Left colon (tissue), 2 donors: ENCODE data around the gene RFNG. TPM values are rescaled to one million over a fixed set of nuclear protein-coding genes. Genes with fewer than 3 reads are reported as not detected.

Experiments
- ATAC-seq: fragments of 200-7000 bp; cut with Tn5 transposase; one replicate; pipeline ENCODE4 v1.9.1; 2020; ENCODE audit warnings: mild to moderate bottlenecking, moderate library complexity
- DNase-seq, 2 donors: peaks; one replicate each; pipeline ENCODE4 v3.0.0-alpha.2; 2020
- intact Hi-C, 2 donors: fragments of 100-400 bp; cut with DNase I in 1 of 2; cut with micrococcal nuclease in 1 of 2; formaldehyde crosslinking; loops; one replicate each; pipeline versions ENCODE4 v1.11.2 to v1.14.0; 2022; cut with DNase I, micrococcal nuclease
- total RNA-seq, 2 donors: library from RNA; stranded (reverse); fragmentation: NEBNext Ultra II Directional; extraction: Animal tissue kit (Norgen Biotek cat#: 25700); gene quantifications; one replicate each; pipeline ENCODE4 v1.2.1, GENCODE V29; 2021
- donor health status: DM: no; HTN: no; CAD: no.
- donor health status: DM: yes; HTN: yes; CAD: no.

Gene RFNG
- total RNA-seq, 2 donors from 2014 or later = 31.5 to 32.3 TPM

DNA sequence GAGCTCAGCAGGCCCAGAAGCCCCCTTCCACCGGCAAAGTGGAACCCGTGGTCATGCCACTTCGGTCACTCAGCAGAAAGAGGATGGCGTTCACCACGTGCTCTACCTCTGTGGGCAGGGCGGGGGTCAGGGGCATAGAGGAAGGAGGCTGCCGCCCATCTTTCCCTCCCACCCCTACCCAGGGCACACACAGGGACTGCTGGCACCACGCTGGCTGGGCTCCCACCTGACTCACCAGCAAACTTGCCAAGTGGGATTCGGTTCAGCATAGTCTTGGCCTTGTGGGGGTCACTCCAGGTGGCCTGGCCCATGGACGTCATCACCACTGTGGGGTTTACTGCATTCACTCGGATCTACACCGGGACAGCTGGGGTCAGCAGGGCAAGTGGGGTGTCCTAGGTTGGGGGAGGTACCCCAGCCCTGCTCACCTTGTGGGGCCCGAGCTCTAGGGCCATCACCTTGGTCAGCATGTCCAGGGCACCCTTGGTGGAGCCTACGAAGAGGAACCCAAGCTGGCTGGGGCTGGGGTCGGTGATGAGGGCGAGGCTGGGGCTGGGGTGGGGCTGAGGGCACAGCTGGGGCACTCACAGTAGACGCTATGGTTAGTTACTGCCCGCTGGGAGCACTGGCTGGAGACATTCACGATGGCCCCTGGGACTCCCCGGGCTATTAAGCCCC lies 15.5 kb downstream of the RFNG start:
- DNase-seq = no peak
- intact Hi-C loops = no loop called here

DNA sequence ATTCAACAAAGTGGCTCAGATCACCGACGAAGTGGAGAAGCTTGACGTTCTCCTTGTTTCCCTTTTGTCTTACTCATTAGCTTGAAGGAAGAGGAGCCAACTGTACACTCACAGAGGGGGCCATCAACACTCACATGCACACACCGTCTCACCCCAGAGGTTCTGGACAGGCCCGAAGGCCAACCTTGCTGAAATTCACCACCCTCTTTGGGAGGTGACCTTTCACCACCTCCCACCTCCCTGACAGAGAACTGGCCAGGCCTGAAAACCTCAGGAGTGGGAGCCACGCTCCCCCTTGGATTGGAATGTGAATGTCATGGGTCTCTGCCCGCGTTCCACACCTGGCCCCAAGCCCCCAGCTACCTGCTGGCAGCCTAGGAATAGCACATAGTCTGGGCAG lies 16.1 kb downstream of the RFNG start:
- intact Hi-C loops = no loop called here

More for the DNA sequence above, 15.5 kb downstream of the RFNG start:
- no peak for ATAC-seq

DNA sequence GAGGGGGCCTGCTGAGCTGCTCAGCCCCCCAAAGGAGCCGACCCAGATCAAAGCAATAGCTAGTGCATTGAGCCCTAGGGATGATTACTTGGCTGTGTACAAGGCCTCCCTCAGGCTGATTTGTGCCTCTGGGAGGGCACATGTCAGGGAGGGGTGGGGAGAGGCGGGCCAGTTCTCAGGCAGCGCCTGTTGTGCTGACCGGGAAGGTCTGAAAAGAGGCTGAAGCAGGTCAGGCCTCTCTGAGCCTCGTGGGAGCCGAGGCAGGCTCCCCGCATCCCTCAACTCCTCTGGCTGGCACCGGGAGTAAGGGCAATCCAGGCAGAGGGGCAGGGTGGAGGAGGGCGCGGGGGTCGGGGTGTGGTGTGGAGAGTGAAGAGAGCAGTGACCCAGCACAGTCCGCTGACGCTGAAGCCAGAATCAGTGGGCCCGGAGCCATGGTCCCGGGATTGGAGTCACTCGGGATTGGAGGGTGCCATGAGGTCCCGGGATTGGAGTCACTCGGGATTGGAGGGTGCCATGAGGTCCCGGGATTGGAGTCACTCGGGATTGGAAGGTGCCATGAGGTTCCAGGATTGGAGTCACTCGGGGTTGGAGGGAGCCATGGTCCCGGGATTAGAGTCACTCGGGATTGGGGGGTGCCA lies 17.1 kb downstream of the RFNG start:
- DNase-seq (no peak), ATAC-seq (no peak)
- intact Hi-C loops = loop anchor here (5.0 kb wide), 1 partner anchor 118 kb away; no protein-coding TSS in a partner anchor

More for the DNA sequence above, 16.1 kb downstream of the RFNG start:
- DNase-seq = no peak
- ATAC-seq = no peak

DNA sequence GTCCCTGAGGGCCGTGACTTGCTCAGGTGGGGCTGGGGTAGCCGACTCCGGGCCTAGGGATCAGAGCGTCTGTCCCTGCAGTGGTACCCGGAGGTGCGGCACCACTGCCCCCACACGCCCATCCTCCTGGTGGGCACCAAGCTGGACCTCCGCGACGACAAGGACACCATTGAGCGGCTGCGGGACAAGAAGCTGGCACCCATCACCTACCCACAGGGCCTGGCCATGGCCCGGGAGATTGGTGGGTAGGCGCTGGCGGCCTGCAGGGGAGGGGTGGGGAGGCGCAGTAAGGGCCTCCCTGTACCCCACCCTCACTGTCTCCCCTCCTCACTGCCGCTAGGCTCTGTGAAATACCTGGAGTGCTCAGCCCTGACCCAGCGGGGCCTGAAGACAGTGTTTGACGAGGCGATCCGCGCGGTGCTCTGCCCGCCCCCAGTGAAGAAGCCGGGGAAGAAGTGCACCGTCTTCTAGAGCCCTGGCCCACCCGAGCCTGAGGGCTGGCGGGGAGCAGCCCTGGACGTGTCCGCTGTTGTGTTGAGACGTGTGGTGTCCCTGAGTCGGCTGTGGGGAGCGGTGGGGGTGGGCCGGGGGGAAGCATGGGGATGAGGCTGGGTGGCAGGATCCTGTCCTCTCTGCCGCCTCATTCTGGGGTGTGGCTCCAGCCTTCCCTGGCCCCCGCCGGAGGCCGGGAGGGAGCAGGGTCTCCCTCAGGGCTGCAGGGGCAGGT lies 18.1 kb downstream of the RFNG start:
- DNase-seq = no peak
- ATAC-seq = no peak
- intact Hi-C loops = loop anchor here (5.0 kb wide), 1 partner anchor 119 kb away; no protein-coding TSS in a partner anchor

DNA sequence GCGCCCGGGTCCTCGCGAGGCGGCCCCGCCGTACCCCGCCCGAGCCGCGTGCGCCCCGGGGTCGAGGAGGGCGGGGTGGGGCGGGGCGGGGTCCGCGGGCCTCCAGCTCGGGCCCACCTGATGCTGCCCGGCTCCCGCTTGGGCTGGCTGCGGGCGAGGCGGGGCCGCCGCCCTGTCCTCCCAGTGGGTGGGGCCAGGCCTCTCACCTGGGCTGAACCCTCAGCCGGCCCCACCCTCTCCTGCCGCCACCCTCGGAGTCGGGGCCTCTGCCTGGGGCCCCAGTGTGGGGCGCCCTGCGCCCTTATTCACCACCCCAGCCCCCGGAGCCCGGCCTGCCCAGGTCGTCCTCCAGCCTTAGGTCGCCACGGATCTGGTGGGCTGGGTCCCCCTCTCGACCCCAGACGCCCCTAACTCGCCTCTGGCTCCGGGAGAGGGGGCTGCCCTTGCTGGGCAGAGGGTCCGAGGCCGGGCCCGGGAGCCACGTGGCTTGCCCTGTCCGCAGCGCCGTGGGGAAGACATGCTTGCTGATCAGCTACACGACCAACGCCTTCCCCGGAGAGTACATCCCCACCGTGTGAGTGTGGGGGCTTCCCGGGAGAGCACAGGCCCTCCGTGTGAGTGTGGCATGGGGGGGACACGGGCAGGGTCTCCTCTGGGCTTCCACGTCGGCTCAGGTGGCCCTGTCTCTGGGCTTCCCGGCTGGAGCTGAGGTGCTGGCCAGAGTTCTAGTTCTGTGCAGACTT lies 19.6 kb downstream of the RFNG start:
- ATAC-seq (peak; percentile 69), DNase-seq (peak; percentile 80 to 81)
- intact Hi-C loops = loop anchor here (5.0 kb wide), 1 partner anchor 120 kb away; no protein-coding TSS in a partner anchor

DNA sequence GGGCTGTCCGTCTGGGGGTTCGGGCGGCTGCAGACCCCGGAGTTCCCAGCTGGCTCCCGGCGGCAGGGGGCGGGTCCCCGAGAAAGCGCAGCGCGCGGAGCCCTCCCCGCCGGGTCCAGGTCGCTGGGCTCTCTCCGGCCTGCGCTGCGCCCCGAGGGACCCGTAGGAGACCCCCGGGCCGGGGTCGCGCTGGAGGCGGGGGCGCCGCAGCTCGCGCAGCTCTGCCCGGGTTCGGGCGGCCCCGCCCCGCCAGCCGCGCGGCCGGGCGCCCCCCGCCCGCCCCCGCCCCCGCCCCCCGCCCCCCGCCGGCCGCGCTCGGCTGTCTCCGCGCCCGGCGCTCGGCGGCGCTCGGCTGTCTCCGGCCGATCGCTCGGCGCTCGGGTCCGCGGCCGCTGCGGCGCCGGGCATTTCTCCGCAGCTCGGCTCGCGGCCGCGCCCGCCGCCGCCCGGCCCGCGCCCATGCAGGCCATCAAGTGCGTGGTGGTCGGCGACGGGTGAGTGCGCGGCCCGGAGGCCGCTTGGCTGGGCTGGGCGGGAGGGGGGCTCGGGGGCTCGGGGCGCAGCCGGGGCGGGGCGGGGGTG lies 20.2 kb downstream of the RFNG start, which contains the start of gene RAC3:
RAC3 (plus strand) TSS at position 376 of the 582 bp plus-strand sequence; CDS start at position 460, 84 bp downstream.
- intact Hi-C loops = loop anchor here (5.0 kb wide), 1 partner anchor 121 kb away; no protein-coding TSS in a partner anchor
- peak; percentile 25 for ATAC-seq
- no peak for DNase-seq

DNA sequence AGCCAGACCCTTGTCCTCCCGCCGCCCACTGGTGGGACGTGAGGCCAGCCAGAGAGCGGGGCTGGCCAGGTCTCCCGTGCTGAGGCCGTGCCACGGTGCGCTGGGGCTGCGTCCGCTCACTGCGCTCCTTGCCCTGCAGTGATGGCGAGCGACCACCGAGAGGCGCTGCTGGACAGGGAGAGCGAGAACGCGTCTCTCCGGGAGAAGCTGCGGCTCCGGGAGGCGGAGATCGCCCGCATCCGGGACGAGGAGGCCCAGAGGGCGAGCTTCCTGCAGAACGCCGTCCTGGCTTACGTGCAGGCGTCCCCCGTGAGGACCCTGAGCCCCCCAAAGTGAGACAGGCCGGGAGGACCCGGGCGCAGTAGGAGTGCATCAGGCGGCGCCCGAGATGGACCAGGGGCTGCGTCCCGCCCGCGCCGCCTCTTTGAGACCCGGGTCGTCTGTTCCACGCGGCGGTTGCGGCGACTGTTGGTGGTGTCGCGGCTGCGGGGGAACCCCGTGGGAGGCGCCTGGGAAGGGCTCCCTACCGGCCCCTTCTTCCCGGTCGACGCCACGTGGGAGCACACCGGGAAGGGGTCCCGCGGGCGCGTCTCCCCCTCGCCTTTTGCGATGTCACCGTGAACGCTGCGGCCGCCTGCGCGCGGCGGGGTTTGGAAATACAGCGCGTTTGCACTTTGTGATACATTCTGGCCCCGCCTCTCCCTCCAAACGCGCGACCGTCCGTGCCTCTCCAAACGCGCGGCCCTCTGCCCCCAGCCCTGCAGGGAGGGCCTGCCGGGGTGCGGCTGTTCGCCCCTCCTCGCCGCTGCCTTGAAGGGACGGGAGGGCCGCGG lies 20.9 kb downstream of the RFNG start:
- peak; percentile 82 for ATAC-seq
- peak; percentile 83 to 84 for DNase-seq
- intact Hi-C loops = loop anchor here (5.0 kb wide), 1 partner anchor 122 kb away; no protein-coding TSS in a partner anchor

DNA sequence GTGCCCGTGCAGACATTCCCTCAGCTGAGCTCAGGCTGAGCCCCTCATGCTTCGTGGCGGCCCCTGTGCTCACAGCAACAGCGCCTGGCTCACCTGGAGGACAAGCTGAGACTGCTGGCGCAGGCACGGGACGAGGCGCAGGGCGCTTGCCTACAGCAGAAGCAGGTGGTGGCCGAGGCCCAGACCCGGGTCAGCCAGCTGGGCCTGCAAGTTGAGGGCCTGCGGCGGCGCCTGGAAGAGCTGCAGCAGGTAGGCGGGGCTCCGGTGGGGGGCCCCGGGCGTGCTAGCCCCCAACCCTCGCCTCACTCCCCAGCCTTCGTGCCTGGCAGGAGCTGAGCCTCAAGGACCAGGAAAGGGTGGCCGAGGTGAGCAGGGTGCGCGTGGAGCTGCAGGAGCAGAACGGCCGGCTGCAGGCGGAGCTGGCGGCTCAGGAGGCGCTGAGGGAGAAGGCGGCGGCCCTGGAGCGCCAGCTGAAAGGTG lies 21.6 kb downstream of the RFNG start:
- intact Hi-C loops = loop anchor here (5.0 kb wide), 1 partner anchor 122 kb away; no protein-coding TSS in a partner anchor
- peak; percentile 5 for ATAC-seq
- DNase-seq = no peak

DNA sequence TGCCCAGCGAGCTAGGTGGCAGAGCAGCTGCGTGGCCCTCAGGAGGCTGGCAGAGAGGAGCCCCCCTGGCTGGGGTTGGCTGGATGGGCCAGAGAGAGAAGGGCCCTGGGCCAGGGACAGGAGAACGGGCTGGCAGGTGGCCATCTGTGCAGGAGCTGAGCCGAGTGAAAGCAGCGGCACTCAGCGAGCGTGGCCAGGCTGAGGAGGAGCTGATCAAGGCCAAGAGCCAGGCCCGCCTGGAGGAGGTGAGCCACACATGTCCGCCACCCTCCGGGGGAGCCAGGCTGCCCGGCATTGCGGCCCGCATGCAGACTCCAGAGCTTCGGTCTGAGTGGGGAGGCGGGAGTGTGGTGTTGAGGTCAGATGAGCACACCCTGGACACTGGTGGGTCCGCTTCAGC lies 22.2 kb downstream of the RFNG start:
- DNase-seq (no peak), ATAC-seq (no peak)
- intact Hi-C loops = no loop called here

DNA sequence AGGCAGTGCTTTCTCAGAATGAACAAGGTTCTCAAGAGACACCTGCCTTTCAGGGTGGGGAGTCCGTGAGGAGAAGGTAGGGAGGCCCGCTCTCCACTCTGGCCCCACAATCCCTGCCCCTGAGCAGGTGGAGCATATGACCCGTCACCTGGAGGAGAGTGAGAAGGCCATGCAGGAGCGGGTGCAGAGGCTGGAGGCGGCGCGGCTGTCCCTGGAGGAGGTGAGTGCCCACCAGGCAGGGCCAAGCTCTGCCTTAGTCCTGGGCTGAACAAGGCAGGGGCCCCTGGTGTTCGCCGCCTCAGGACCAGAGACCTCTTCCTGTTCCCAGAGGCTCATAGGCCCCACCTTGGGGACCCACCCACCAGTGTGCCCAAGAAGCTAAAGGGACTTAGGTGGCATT lies 22.6 kb downstream of the RFNG start:
- ATAC-seq = no peak
- intact Hi-C loops = no loop called here

DNA sequence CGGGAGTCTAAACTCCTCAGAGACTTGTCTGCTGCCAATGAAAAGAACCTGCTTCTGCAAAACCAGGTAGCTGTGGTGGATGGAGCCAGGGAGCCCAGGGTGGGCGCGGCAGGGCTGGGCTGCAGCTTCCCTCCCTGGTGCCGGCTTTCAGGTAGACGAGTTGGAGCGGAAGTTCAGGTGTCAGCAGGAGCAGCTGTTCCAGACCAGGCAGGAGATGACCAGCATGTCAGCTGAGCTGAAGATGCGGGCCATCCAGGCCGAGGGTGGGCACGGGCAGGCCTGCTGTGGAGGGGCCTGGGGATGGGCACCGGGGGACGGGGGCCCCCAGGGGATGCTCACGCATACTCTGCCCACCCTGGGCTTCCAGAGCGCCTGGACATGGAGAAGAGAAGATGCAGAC lies 23.4 kb downstream of the RFNG start:
- intact Hi-C loops = no loop called here

More for the DNA sequence above, 22.6 kb downstream of the RFNG start:
- DNase-seq = no peak

DNA sequence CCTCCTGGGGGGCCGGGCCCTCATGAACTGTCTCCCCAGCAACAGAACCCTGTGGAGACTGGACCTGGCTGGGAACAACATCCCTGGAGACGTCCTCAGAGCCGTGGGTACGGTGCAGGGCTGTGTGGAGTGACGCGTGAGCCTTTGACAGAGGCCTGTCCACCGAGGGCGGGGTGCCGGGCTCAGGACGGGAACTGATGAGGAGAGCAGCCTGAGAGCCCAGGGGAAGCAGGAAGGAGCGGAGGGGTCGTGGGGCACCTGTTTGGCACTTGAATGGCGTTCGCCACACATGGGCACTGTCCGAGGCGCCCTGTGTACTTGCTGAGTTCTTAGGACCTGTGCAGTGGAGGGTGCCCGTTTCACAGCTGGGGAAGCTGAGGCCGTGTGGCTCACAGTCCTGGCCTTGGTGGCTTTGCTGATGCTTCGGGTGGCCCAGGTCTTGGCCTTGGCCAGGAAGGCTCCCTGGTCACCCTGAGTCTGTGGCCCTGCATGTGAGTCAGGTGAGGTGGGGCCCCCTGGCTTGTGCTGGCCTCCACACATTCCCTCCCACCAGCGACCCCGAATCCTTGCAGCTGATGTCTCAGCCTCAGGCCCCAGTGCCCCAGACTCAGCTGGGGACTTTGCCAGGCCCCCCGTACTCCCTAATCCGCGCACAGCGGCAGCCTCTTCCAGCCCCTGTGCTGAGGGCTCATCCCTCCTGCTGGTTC lies 26.1 kb downstream of the RFNG start:
- DNase-seq = no peak
- intact Hi-C loops = no loop called here

More for the DNA sequence above, 23.4 kb downstream of the RFNG start:
- ATAC-seq (no peak), DNase-seq (no peak)

DNA sequence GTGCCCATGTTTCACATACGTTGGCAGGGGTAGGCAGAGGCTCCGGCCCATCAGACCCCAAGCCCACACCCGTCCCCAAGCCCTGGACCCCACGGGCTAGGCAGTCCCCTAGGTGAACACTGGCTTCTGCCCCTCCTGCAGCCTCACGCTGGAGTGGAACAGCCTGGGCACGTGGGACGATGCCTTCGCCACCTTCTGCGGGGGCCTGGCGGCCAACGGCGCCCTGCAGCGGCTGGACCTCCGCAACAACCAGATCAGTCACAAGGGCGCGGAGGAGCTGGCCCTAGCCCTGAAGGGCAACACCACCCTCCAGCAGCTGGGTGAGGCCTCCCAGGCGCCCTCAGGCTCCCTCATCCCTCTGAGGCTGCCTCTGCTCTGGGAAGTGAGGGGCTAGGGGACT lies 26.8 kb downstream of the RFNG start:
- ATAC-seq = no peak
- DNase-seq = no peak
- intact Hi-C loops = no loop called here

More for the DNA sequence above, 26.1 kb downstream of the RFNG start:
- ATAC-seq = no peak

DNA sequence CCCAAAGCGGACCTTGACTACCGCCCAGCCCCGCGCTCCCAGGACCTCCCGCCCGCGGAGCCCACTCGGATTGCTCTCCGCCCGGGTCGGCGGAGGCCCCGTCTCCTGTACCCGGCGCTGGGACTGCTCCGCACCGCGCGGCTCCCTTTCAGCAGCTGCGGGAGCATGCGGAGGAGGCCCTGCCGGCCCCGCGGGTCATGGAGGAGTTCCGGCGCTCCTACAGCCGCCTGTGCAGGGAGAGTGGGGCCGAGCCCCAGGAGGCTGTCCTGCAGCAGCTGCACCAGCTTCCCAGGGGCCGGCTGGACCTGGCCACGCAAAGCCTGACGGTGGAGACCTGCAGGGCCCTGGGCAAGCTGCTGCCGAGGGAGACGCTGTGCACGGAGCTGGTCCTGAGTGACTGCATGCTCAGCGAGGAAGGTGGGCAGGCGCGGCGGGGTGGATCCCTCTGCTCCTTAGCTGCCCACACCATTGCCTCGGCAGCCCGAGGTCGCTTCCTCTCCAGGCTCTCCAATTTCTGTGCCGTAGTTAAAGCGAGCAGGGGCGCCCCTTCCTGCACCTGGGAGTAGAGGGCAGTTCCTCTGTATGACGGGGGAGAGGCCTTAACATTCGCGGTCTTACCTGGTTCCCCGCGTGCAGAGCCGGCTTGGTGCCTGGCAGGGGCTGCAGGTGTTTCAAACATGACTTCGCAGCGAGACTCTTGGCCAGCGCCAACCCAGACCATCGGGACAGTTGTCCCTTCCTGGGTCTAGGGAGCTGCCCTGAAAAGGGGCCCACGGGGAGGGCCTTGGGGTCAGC lies 28.0 kb downstream of the RFNG start:
- DNase-seq = peak in 1 of 2 donors; percentile 46

DNA sequence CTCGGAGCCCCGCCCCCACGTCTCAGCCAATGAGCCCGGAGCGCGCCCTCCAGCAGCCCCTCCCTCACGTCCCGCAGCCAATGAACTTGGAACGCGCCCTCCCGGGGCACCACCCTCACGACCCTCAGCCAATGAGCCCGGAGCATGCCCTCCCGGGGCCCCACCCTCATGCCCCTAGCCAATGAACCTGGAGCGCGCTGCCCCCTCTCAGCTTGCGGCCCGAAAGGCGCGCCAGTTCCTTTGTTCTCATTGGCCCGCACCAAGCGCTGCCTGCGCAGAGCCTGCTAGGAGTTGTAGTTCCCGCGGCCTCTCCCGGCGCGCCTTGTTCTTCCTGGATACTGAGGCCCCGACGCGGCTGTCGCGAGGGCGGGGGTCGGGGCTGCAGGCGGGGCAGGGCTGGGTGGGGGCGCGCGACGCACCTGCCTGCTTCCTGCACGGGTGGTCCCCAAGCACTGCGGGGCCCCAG lies 28.6 kb downstream of the RFNG start, which contains the start of gene LRRC45:
LRRC45 (plus strand) TSS at position 325 of the 466 bp plus-strand sequence. CDS start 339 bp downstream, outside the sequence.
- intact Hi-C loops = no loop called here
- DNase-seq (peak; percentile 100), ATAC-seq (peak; percentile 82)

More for the DNA sequence above, 28.0 kb downstream of the RFNG start:
- intact Hi-C loops = no loop called here
- ATAC-seq = peak; percentile 14
